Sigmoid colon (tissue), 4 donors: Measurements from ENCODE around the gene SCUBE1.

Experiments used
- EP300 ChIP-seq, 4 donors: sonication (generic); formaldehyde crosslinking; IDR thresholded peaks; one replicate each; pipeline ENCODE4 v1.6.1; 2017; ENCODE audit warnings: antibody characterized with exemption in 4 of 4
- POLR2A ChIP-seq, 2 donors: fragments of 450-650 bp; IDR thresholded peaks; one replicate each; pipeline ENCODE4 v1.6.1; 2016; ENCODE audit warnings: antibody characterized with exemption in 2 of 2, mild to moderate bottlenecking in 2 of 2, moderate library complexity in 2 of 2
- POLR2AphosphoS5 ChIP-seq, 4 donors: sonication (generic); formaldehyde crosslinking; IDR thresholded peaks; one replicate each; pipeline ENCODE4 v1.6.1; 2017; ENCODE audit warnings: antibody characterized with exemption in 4 of 4
- TF ChIP-seq, protein P1 (sequence below), 4 experiments: fragments of 450-650 bp in 3 of 4; fragments of 200-600 bp in 1 of 4; IDR thresholded peaks; one replicate each; pipeline ENCODE4 v1.5.1; 2016 to 2019; ENCODE audit warnings: antibody characterized with exemption in 4 of 4, mild to moderate bottlenecking in 3 of 4, moderate library complexity in 2 of 4

DNA sequence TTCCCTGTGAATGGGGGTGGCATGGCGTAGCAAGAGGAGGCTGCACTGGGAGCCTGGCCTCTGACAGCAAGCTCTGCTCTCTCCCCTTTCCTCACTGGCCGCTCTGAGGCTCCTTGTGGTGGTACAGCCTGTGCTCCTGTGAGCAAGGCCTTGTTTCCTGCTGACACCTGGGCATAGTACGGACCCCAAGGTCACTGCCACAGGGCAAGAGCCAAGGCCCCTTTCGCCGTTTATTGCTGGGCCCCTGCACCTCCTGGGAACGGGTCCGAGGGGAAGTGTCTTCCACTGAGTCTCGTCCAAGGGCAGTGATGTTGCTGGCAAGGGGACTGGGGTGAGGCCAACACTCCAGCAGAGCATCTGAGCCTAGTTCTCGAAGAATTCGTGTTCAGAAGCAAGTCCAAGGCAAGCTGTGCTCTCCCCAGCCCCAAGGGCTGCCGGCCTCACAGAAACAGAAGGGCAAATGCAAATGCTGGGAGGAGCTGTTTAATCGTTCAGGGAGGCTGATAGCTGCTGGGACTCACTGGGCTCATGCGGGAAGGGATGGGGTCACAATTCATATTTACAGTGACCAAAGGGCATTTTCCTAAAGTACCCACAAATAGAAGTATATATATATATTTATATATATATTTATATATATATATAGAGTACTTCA is 140.3 kb downstream of the SCUBE1 start:
- TF ChIP-seq POLR2AphosphoS5 (IDR thresholded peaks at IDR 0.05): no peak
- TF ChIP-seq, protein P1, sequence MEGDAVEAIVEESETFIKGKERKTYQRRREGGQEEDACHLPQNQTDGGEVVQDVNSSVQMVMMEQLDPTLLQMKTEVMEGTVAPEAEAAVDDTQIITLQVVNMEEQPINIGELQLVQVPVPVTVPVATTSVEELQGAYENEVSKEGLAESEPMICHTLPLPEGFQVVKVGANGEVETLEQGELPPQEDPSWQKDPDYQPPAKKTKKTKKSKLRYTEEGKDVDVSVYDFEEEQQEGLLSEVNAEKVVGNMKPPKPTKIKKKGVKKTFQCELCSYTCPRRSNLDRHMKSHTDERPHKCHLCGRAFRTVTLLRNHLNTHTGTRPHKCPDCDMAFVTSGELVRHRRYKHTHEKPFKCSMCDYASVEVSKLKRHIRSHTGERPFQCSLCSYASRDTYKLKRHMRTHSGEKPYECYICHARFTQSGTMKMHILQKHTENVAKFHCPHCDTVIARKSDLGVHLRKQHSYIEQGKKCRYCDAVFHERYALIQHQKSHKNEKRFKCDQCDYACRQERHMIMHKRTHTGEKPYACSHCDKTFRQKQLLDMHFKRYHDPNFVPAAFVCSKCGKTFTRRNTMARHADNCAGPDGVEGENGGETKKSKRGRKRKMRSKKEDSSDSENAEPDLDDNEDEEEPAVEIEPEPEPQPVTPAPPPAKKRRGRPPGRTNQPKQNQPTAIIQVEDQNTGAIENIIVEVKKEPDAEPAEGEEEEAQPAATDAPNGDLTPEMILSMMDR (IDR thresholded peaks at IDR 0.05): no peak
- no peak for TF ChIP-seq POLR2A (IDR thresholded peaks at IDR 0.05)
- TF ChIP-seq EP300 (IDR thresholded peaks at IDR 0.05): no peak
